Peyer's patch (tissue), 4 donors: ENCODE results near the gene STX10. TPM values are rescaled to one million over a fixed set of nuclear protein-coding genes. Genes with fewer than 3 reads are reported as not detected.
A peak's percentile ranks its signal among the peaks of the same experiment; 100 is the strongest.

Source experiments
- DNase-seq, 3 donors: peaks; one replicate each; pipeline ENCODE4 v3.0.0-alpha.2; 2017 to 2019
- H3K27ac ChIP-seq, 4 donors: fragments of 200-600 bp; sonication (generic); one replicate each; pipeline ENCODE4 v1.5.1; 2016 to 2019
- H3K27me3 ChIP-seq, 2 donors: fragments of 200-600 bp; sonication (generic); one replicate each; pipeline ENCODE4 v1.5.1; 2019
- H3K36me3 ChIP-seq, 3 donors: fragments of 200-600 bp; sonication (generic); one replicate each; pipeline ENCODE4 v1.5.1; 2016 to 2019
- H3K4me1 ChIP-seq, 4 donors: fragments of 200-600 bp; sonication (generic); one replicate each; pipeline ENCODE4 v1.5.1; 2016 to 2019
- H3K4me3 ChIP-seq, 4 donors: fragments of 200-600 bp; sonication (generic); 1 replicate in 3 of 4; 2 replicates in 1 of 4; pipeline ENCODE4 v1.5.1; 2016 to 2019; ENCODE audit warnings: mild to moderate bottlenecking in 1 of 4
- H3K9me3 ChIP-seq, 4 donors: fragments of 200-600 bp; sonication (generic); one replicate each; pipeline ENCODE4 v1.5.1; 2016 to 2019; ENCODE audit warnings: mild to moderate bottlenecking in 1 of 4
- CTCF ChIP-seq, 6 experiments: fragments of 450-650 bp in 4 of 6; fragments of 200-600 bp in 2 of 6; sonication (generic) in 1 of 6; IDR thresholded peaks; one replicate each; pipeline ENCODE4 v1.5.1; 2017 to 2019; ENCODE audit warnings: antibody characterized with exemption in 6 of 6, mild to moderate bottlenecking in 3 of 6, moderate library complexity in 1 of 6
- POLR2A ChIP-seq, 2 donors: fragments of 450-650 bp; IDR thresholded peaks; one replicate each; pipeline ENCODE4 v1.5.1; 2017; ENCODE audit warnings: antibody characterized with exemption in 2 of 2, mild to moderate bottlenecking in 2 of 2, moderate library complexity in 2 of 2
- total RNA-seq, 4 donors: library from RNA; depleted of rRNA; stranded (reverse); fragments of >200 nt; gene quantifications; one replicate each; pipeline ENCODE4 v1.1.0, GENCODE V29; 2016

Gene STX10
- total RNA-seq, 4 donors from 2014 or later = 78.1 to 199 (median 107) TPM

GRCh38 chr19:13119627-13120026 is 30.5 kb downstream of the STX10 start:
- Histone ChIP-seq H3K4me1 (peaks cover 0 to 39% (median 18%) of the 10 kb centered on the region in 4 donors), H3K4me3 (peak overlapping the region in 1 of 4 donors; percentile 100), H3K27ac (peak overlapping the region in 1 of 4 donors; percentile 82)

GRCh38 chr19:13118424-13119193 is 31.6 kb downstream of the STX10 start:
- Histone ChIP-seq H3K27me3 (no peaks in the 10 kb centered on the region), H3K4me1 (peaks cover 0 to 39% (median 18%) of the 10 kb centered on the region in 4 donors), H3K27ac (peak overlapping the region; percentile 50 to 82 (median 67)), H3K4me3 (peak overlapping the region; percentile 83 to 100 (median 93)), H3K9me3 (no peaks in the 10 kb centered on the region), H3K36me3 (peaks cover 0 to 8% (median 0%) of the 10 kb centered on the region in 3 donors)
- peak; percentile 59 to 69 (median 65) for DNase-seq
- no peak for TF ChIP-seq POLR2A (IDR thresholded peaks at IDR 0.05)
- no peak for TF ChIP-seq CTCF (IDR thresholded peaks at IDR 0.05)

More at GRCh38 chr19:13119627-13120026, 30.5 kb downstream of the STX10 start:
- Histone ChIP-seq H3K27me3 (no peaks in the 10 kb centered on the region), H3K9me3 (no peaks in the 10 kb centered on the region), H3K36me3 (no peaks in the 10 kb centered on the region)
- no peak for TF ChIP-seq POLR2A (IDR thresholded peaks at IDR 0.05)
- no peak for TF ChIP-seq CTCF (IDR thresholded peaks at IDR 0.05)
- no peak for DNase-seq

- peaks cover 0 to 14% (median 0%) of the 10 kb centered on the region in 3 donors for H3K36me3 ChIP-seq
- no peaks in the 10 kb centered on the region for H3K27me3 ChIP-seq
- no peak for TF ChIP-seq POLR2A (IDR thresholded peaks at IDR 0.05)
- no peak for TF ChIP-seq CTCF (IDR thresholded peaks at IDR 0.05)
Measured at GRCh38 chr19:13117772-13118423, 32.3 kb downstream of the STX10 start, which contains the start of gene NACC1. Gene NACC1, plus strand, starts transcription at chr19:13118264. Its CDS starts 16,944 bp downstream, at chr19:13135208.

GRCh38 chr19:13117176-13117771 is 32.9 kb downstream of the STX10 start:
- peaks cover 0 to 19% (median 0%) of the 10 kb centered on the region in 3 donors for H3K36me3 ChIP-seq
- no peak for DNase-seq
- H3K9me3 ChIP-seq = no peaks in the 10 kb centered on the region
- TF ChIP-seq POLR2A (IDR thresholded peaks at IDR 0.05) (no peak), CTCF (IDR thresholded peaks at IDR 0.05) (no peak)
- H3K27ac ChIP-seq = peak overlapping the region; percentile 59 to 80 (median 67)
- no peaks in the 10 kb centered on the region for H3K27me3 ChIP-seq
- peaks cover 0 to 35% (median 18%) of the 10 kb centered on the region in 4 donors for H3K4me1 ChIP-seq
- peak overlapping the region; percentile 67 to 93 (median 87) for H3K4me3 ChIP-seq

More at GRCh38 chr19:13117772-13118423, 32.3 kb downstream of the STX10 start, which contains the start of gene NACC1:
- H3K4me1 ChIP-seq = peaks cover 0 to 39% (median 18%) of the 10 kb centered on the region in 4 donors
- no peaks in the 10 kb centered on the region for H3K9me3 ChIP-seq
- peak within 1 kb of the TSS; percentile 66 to 82 (median 71) for H3K27ac ChIP-seq
- H3K4me3 ChIP-seq = peak within 1 kb of the TSS; percentile 83 to 100 (median 93)
- peak; percentile 84 to 94 (median 92) for DNase-seq
